Right lobe of liver (tissue), 6 donors: ENCODE measurements around the gene SLC9A2. TPM values are rescaled to one million over a fixed set of nuclear protein-coding genes. Genes with fewer than 3 reads are reported as not detected.

Experiments used
- ATAC-seq, 4 donors: fragments of 200-7000 bp; cut with Tn5 transposase; one replicate each; pipeline ENCODE4 v1.9.1; 2020; ENCODE audit warnings: mild to moderate bottlenecking in 4 of 4, moderate library complexity in 4 of 4
- DNase-seq, 3 donors: peaks; one replicate each; pipeline ENCODE4 v3.0.0-alpha.2; 2020
- H3K27ac ChIP-seq, 3 donors: fragments of 200-600 bp; one replicate each; pipeline ENCODE4 v1.8.0; 2022
- H3K27me3 ChIP-seq, 2 donors: fragments of 200-600 bp; one replicate each; pipeline ENCODE4 v1.8.0; 2022
- H3K36me3 ChIP-seq, 4 donors: fragments of 200-600 bp; sonication (generic) in 1 of 4; one replicate each; pipeline versions ENCODE4 v1.5.1 to v1.8.0; 2017 to 2022; ENCODE audit warnings: control low read depth in 1 of 4
- H3K4me1 ChIP-seq, 4 donors: fragments of 200-600 bp; sonication (generic) in 1 of 4; one replicate each; pipeline versions ENCODE4 v1.5.1 to v1.8.0; 2017 to 2022; ENCODE audit warnings: control low read depth in 1 of 4
- H3K4me3 ChIP-seq, 3 donors: fragments of 200-600 bp; one replicate each; pipeline ENCODE4 v1.8.0; 2022
- H3K9me3 ChIP-seq, 4 donors: fragments of 200-600 bp; sonication (generic) in 1 of 4; one replicate each; pipeline versions ENCODE4 v1.5.1 to v1.8.0; 2017 to 2022; ENCODE audit warnings: control low read depth in 1 of 4
- CTCF ChIP-seq, 4 donors: fragments of 200-600 bp in 3 of 4; fragments of 450-650 bp in 1 of 4; IDR thresholded peaks; one replicate each; pipeline versions ENCODE4 v1.5.1 to v1.8.0; 2016 to 2022; ENCODE audit warnings: antibody characterized with exemption in 4 of 4, mild to moderate bottlenecking in 2 of 4
- POLR2A ChIP-seq: fragments of 450-650 bp; IDR thresholded peaks from one replicate; pipeline ENCODE4 v1.6.1; 2017; ENCODE audit warnings: antibody characterized with exemption, mild to moderate bottlenecking
- WGBS: methylation state at CpG from one replicate; pipeline ENCODE4 v1.1.6; 2018; ENCODE audit warnings: low coverage, low lambda C conversion rate; ENCODE audit not compliant: insufficient coverage; ENCODE audit errors: missing lambda C conversion rate; 5-methylcytosine and 5-hydroxymethylcytosine counted together
- intact Hi-C, 2 donors: fragments of 100-400 bp; cut with DNase I; formaldehyde crosslinking; loops; one replicate each; pipeline versions ENCODE4 v1.11.2 to v1.14.1; 2022
- total RNA-seq, 6 experiments: library from RNA; depleted of rRNA in 2 of 6; stranded (reverse); fragments of >200 nt in 2 of 6; fragmentation: NEBNext Ultra II Directional in 3 of 6; extraction: Animal tissue kit (Norgen Biotek cat#: 25700) in 3 of 6; gene quantifications; one replicate each; pipeline versions ENCODE4 v1.1.0 to v1.2.4, GENCODE V29; 2016 to 2023
- donor health status: DM: no; HTN: yes; CAD: no.
- donor health status: DM: no; HTN: no; CAD: no.
- donor health status: DM: no; HTN: no; CAD: no.
- donor health status: DM: no; HTN: yes; CAD: no.
- donor health status: DM: no; HTN: yes; CAD: no.

The SLC9A2 gene
- total RNA-seq, 6 experiments from 2014 or later = 0.06 TPM; not detected in 5

- H3K27me3 ChIP-seq = no peaks in the 10 kb centered on the region
- H3K27ac ChIP-seq = no peak overlapping the region
- DNase-seq (no peak), ATAC-seq (no peak)
- H3K4me1 ChIP-seq = no peaks in the 10 kb centered on the region
- TF ChIP-seq CTCF (IDR thresholded peaks at IDR 0.05) (no peak), POLR2A (no peak)
- H3K4me3 ChIP-seq = no peak overlapping the region
- 82% methylated on average over 1 of the region's 1 CpG for WGBS
- no peaks in the 10 kb centered on the region for H3K36me3 ChIP-seq
- intact Hi-C loops = loop anchor here in 1 of 2 donors (10.0 kb wide), 1 partner anchor 122 kb away; no protein-coding TSS in a partner anchor
- no peaks in the 10 kb centered on the region for H3K9me3 ChIP-seq
Measured at GRCh38 chr2:102606353-102606752, 13.0 kb upstream of the SLC9A2 start.

GRCh38 chr2:102615620-102616436 lies 3.5 kb upstream of the SLC9A2 start:
- peaks cover 0 to 22% of the 10 kb centered on the region in 2 donors for H3K27me3 ChIP-seq
- 19% methylated on average over 5 of the region's 5 CpGs for WGBS
- ATAC-seq (peak; percentile 87 to 95 (median 90)), DNase-seq (peak; percentile 58 to 73 (median 59))
- H3K36me3 ChIP-seq = no peaks in the 10 kb centered on the region
- no peak overlapping the region for H3K4me3 ChIP-seq
- no peaks in the 10 kb centered on the region for H3K9me3 ChIP-seq
- intact Hi-C loops = no loop called here
- H3K4me1 ChIP-seq = peaks cover 0 to 14% (median 0%) of the 10 kb centered on the region in 4 donors
- H3K27ac ChIP-seq = no peak overlapping the region
- TF ChIP-seq CTCF (IDR thresholded peaks at IDR 0.05) = peak; percentile 83 to 86 (median 84)
- TF ChIP-seq POLR2A = no peak

DNA sequence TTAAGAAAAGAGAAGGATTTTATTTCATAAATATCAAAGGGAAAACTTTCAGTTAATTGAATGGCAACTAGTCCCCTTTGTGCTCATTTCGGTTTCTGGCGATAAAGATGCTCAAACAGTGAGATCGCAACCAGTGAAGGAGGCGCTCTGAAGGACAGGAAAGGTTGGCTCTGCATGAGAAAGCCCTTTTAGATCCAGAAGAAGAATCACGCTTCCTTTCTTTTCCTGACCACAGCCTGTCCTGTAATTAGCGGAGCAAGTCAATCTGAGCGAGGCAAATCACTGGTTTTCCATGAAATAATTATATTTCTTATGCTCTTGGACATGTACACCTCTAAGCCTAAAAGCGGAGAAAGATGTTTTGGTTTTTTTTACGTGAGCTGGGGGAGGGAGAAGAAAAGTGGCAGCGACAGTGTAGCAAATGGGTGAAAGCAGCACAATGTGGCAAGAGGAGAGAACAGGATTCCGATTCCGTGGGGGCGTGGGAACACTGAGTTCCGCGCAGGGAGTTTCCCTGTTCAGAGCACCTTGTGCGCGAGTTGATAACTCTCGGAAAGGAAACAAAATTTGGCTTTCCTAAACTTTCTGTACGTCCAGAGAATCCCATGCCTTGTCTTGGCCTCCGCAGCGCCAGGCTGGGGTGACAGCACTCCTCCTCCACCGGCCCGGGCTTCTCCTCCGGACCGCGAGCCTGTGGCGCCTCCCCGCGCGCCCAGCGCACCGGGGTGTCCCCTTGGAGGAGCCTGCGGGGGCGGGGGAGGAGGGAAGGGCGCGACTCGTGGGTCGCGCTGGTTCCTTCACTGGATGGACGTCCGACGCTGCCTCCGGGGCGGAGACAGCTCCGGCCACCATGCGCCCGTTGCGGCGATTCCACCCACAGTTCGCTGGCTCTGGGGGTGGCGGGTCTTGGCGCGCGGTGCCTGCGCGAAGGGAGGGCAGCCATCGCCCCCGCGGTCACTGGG lies 620 bp upstream of the SLC9A2 start:
- no peak for TF ChIP-seq CTCF (IDR thresholded peaks at IDR 0.05)
- no peak for TF ChIP-seq POLR2A
- peak; percentile 38 to 58 (median 48) for ATAC-seq
- peak in 2 of 3 donors; percentile 28 to 50 for DNase-seq

DNA sequence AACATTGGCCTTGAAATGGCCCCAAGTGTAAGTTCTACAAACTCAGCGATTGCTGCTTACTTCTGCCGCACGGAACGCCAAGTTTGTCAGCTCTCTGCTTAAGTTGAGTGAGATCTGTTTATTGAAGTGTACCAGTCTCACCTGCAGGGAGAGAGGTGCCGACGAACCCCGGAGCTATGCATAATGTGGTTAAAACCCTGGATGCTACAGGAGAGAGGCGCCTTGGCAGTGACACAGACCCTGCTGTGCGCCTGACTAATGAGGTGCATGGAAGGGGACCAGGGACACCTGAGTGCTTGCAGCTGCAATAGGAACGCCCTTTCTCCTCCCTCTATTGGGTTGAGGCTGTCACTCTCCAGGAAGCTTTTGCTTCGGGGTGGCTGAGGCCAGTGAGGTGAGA lies 979 bp downstream of the SLC9A2 start:
- no peak for ATAC-seq
- H3K4me3 ChIP-seq = no peak overlapping the region
- DNase-seq = no peak
- H3K27me3 ChIP-seq = peaks cover 0 to 31% of the 10 kb centered on the region in 2 donors
- TF ChIP-seq CTCF (IDR thresholded peaks at IDR 0.05) (no peak), POLR2A (no peak)
- no peaks in the 10 kb centered on the region for H3K36me3 ChIP-seq
- peaks cover 0 to 14% (median 0%) of the 10 kb centered on the region in 4 donors for H3K4me1 ChIP-seq
- H3K27ac ChIP-seq = no peak overlapping the region
- 27% methylated on average over 11 of the region's 11 CpGs for WGBS
- intact Hi-C loops = no loop called here
- no peaks in the 10 kb centered on the region for H3K9me3 ChIP-seq

More for the DNA sequence above, 620 bp upstream of the SLC9A2 start:
- Histone ChIP-seq H3K27ac (no peak overlapping the region), H3K4me3 (peak overlapping the region; percentile 37 to 58 (median 44)), H3K4me1 (peaks cover 0 to 14% (median 0%) of the 10 kb centered on the region in 4 donors), H3K27me3 (peaks cover 0 to 31% of the 10 kb centered on the region in 2 donors), H3K36me3 (no peaks in the 10 kb centered on the region), H3K9me3 (no peaks in the 10 kb centered on the region)
- intact Hi-C loops = no loop called here
- 5% methylated on average over 28 of the region's 59 CpGs for WGBS
